GM12878 (cell line): Measurements from ENCODE around the gene SHQ1. TPM values are rescaled to one million over a fixed set of nuclear protein-coding genes. Genes with fewer than 3 reads are reported as not detected.

Experiments
- BCL11A ChIP-seq: IDR thresholded peaks from 2 replicates; pipeline ENCODE4 v1.6.1; 2011; ENCODE audit warnings: low read depth, low read length
- MEF2A ChIP-seq: IDR thresholded peaks from 2 replicates; pipeline ENCODE4 v1.6.1; 2011; ENCODE audit warnings: low read depth, mild to moderate bottlenecking, low read length, moderate library complexity; ENCODE audit not compliant: insufficient read depth
- MEF2B ChIP-seq: fragments of 450-650 bp; IDR thresholded peaks from 2 replicates; pipeline ENCODE4 v1.6.1; 2018; ENCODE audit warnings: mild to moderate bottlenecking, moderate library complexity; ENCODE audit not compliant: partially characterized antibody, poor library complexity, severe bottlenecking
- NBN ChIP-seq: fragments of 450-650 bp; IDR thresholded peaks from 2 replicates; pipeline ENCODE4 v1.6.1; 2016
- polyA plus RNA-seq, 11 experiments: library from polyadenylated mRNA; depleted of rRNA in 4 of 11; unstranded in 6 of 11; stranded (reverse) in 5 of 11; fragments of >200 nt; fragmentation: Nextera tagmentation in 4 of 11; fragmentation: Illumina TruSeq in 1 of 11; extraction: Ambion mirVana in 4 of 11; extraction: Trizol in 1 of 11; gene quantifications; 1 replicate in 1 of 11; 2 replicates in 10 of 11; pipeline versions ENCODE4 v1.2.1 to v1.2.3, GENCODE V29; 2011 to 2016; ENCODE audit warnings: inconsistent platforms in 2 of 11, missing spikeins in 2 of 11, low read depth in 1 of 11
- total RNA-seq, 4 experiments: library from RNA; depleted of rRNA in 3 of 4; stranded (reverse); fragments of >200 nt in 3 of 4; fragmentation: Illumina TruSeq in 1 of 4; extraction: Trizol in 1 of 4; gene quantifications; 2 replicates each; pipeline versions ENCODE4 v1.2.1 to v1.2.3, GENCODE V29; 2013 to 2021
- TF ChIP-seq, protein P1 (sequence below): fragments of 450-650 bp; formaldehyde crosslinking; IDR thresholded peaks from 2 replicates; pipeline ENCODE4 v1.4.0; 2020; ENCODE audit warnings: mild to moderate bottlenecking, moderate library complexity
- TF ChIP-seq, protein P2 (sequence below): fragments of 450-650 bp; IDR thresholded peaks from 2 replicates; pipeline ENCODE4 v1.6.1; 2017; ENCODE audit warnings: antibody characterized with exemption, mild to moderate bottlenecking, moderate library complexity

SHQ1 gene
- total and polyA plus RNA-seq, 10 of the 15 experiments (the other 5 are each of a cell fraction or from before 2014, with no cell fraction given), result 12.6 to 51.7 (median 24.5) TPM

DNA sequence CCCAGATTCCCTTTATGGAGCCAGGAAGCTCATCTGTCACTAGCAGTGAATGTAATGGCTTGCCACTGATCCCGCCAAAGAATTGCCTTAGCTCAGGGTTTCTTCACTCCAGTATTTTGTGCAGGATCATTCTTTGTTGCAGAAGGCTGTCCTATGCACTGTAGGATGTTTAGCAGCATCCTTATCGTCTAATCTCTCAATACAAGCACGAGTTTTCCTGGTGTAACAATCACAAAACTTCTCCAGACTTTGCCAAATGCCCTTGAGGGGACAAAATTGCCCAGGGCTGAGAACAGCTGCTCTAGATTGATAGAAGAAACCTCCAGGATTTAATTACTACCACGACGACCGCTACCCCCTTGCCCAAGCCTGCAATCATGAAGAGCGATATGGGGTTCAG, 6.8 kb upstream of the SHQ1 start (continued):
- TF ChIP-seq, protein P1, sequence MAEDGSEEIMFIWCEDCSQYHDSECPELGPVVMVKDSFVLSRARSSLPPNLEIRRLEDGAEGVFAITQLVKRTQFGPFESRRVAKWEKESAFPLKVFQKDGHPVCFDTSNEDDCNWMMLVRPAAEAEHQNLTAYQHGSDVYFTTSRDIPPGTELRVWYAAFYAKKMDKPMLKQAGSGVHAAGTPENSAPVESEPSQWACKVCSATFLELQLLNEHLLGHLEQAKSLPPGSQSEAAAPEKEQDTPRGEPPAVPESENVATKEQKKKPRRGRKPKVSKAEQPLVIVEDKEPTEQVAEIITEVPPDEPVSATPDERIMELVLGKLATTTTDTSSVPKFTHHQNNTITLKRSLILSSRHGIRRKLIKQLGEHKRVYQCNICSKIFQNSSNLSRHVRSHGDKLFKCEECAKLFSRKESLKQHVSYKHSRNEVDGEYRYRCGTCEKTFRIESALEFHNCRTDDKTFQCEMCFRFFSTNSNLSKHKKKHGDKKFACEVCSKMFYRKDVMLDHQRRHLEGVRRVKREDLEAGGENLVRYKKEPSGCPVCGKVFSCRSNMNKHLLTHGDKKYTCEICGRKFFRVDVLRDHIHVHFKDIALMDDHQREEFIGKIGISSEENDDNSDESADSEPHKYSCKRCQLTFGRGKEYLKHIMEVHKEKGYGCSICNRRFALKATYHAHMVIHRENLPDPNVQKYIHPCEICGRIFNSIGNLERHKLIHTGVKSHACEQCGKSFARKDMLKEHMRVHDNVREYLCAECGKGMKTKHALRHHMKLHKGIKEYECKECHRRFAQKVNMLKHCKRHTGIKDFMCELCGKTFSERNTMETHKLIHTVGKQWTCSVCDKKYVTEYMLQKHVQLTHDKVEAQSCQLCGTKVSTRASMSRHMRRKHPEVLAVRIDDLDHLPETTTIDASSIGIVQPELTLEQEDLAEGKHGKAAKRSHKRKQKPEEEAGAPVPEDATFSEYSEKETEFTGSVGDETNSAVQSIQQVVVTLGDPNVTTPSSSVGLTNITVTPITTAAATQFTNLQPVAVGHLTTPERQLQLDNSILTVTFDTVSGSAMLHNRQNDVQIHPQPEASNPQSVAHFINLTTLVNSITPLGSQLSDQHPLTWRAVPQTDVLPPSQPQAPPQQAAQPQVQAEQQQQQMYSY (CRISPR knock-in tag), result no peak
- TF ChIP-seq MEF2B, result no peak
- TF ChIP-seq, protein P2, sequence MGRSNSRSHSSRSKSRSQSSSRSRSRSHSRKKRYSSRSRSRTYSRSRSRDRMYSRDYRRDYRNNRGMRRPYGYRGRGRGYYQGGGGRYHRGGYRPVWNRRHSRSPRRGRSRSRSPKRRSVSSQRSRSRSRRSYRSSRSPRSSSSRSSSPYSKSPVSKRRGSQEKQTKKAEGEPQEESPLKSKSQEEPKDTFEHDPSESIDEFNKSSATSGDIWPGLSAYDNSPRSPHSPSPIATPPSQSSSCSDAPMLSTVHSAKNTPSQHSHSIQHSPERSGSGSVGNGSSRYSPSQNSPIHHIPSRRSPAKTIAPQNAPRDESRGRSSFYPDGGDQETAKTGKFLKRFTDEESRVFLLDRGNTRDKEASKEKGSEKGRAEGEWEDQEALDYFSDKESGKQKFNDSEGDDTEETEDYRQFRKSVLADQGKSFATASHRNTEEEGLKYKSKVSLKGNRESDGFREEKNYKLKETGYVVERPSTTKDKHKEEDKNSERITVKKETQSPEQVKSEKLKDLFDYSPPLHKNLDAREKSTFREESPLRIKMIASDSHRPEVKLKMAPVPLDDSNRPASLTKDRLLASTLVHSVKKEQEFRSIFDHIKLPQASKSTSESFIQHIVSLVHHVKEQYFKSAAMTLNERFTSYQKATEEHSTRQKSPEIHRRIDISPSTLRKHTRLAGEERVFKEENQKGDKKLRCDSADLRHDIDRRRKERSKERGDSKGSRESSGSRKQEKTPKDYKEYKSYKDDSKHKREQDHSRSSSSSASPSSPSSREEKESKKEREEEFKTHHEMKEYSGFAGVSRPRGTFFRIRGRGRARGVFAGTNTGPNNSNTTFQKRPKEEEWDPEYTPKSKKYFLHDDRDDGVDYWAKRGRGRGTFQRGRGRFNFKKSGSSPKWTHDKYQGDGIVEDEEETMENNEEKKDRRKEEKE, result no peak
- no peak for TF ChIP-seq BCL11A
- TF ChIP-seq MEF2A, result no peak
- no peak for TF ChIP-seq NBN
